MM.1S (cell line): Measurements from ENCODE around the gene DAB1.

Experiments
- DNase-seq: peaks from one replicate; pipeline ENCODE4 v3.0.0-alpha.2; 2015
- H2AFZ ChIP-seq: fragments of 300-600 bp; sonication (generic); 2 replicates; pipeline ENCODE4 v1.6.0; 2016; ENCODE audit warnings: antibody characterized with exemption, low read length
- H3F3A ChIP-seq: fragments of 300-600 bp; sonication (generic); 2 replicates; pipeline ENCODE4 v1.6.1; 2016; ENCODE audit warnings: mild to moderate bottlenecking, antibody characterized with exemption, low read length, moderate library complexity, mixed read lengths; ENCODE audit not compliant: insufficient read depth
- H3K27ac ChIP-seq: fragments of 300-600 bp; sonication (generic); 2 replicates; pipeline ENCODE4 v1.5.1; 2016; ENCODE audit warnings: mild to moderate bottlenecking, low read length
- H3K27me3 ChIP-seq: fragments of 300-600 bp; sonication (generic); replicated peaks from 2 replicates; pipeline ENCODE4 v1.6.0; 2016; ENCODE audit warnings: low read length; ENCODE audit not compliant: insufficient read depth
- H3K36me3 ChIP-seq: fragments of 300-600 bp; sonication (generic); replicated peaks from 2 replicates; pipeline ENCODE4 v1.6.1; 2016; ENCODE audit warnings: mild to moderate bottlenecking, low read length, mixed read lengths; ENCODE audit not compliant: insufficient read depth
- H3K4me1 ChIP-seq: fragments of 300-600 bp; sonication (generic); 2 replicates; pipeline ENCODE4 v1.6.1; 2016; ENCODE audit warnings: low read length, mixed read lengths
- H3K4me2 ChIP-seq: fragments of 300-600 bp; sonication (generic); 2 replicates; pipeline ENCODE4 v1.6.0; 2016; ENCODE audit warnings: low read depth, low read length
- H3K4me3 ChIP-seq: fragments of 300-600 bp; sonication (generic); 2 replicates; pipeline ENCODE4 v1.5.1; 2016; ENCODE audit warnings: low read length, mixed read lengths
- H3K79me2 ChIP-seq: fragments of 300-600 bp; sonication (generic); 2 replicates; pipeline ENCODE4 v1.6.1; 2016; ENCODE audit warnings: mixed run types, low read length, mixed read lengths
- H3K9ac ChIP-seq: fragments of 300-600 bp; sonication (generic); 2 replicates; pipeline ENCODE4 v1.6.1; 2016; ENCODE audit warnings: low read length, mixed read lengths
- H3K9me2 ChIP-seq: fragments of 300-600 bp; sonication (generic); replicated peaks from 2 replicates; pipeline ENCODE4 v1.6.1; 2016; ENCODE audit warnings: mild to moderate bottlenecking, low read length, mixed read lengths; ENCODE audit not compliant: insufficient read depth
- H3K9me3 ChIP-seq: fragments of 300-600 bp; sonication (generic); replicated peaks from 2 replicates; pipeline ENCODE4 v1.6.1; 2016; ENCODE audit warnings: mild to moderate bottlenecking, low read length, mixed read lengths; ENCODE audit not compliant: insufficient read depth
- H4K20me1 ChIP-seq: fragments of 300-600 bp; sonication (generic); 2 replicates; pipeline ENCODE4 v1.6.1; 2016; ENCODE audit warnings: mild to moderate bottlenecking, low read length, moderate library complexity, mixed read lengths; ENCODE audit not compliant: insufficient read depth
- EZH2 ChIP-seq: fragments of 300-600 bp; sonication (generic); optimal IDR thresholded peaks from 2 replicates; pipeline ENCODE3; 2017; ENCODE audit warnings: low read depth, mild to moderate bottlenecking, antibody characterized with exemption, low read length, mixed read lengths
- EZH2phosphoT487 ChIP-seq: fragments of 300-600 bp; sonication (generic); IDR thresholded peaks from 2 replicates; pipeline ENCODE4 v1.6.1; 2018; ENCODE audit warnings: antibody characterized with exemption, low read length
- TF ChIP-seq, protein P1 (sequence below): fragments of 300-600 bp; sonication (generic); IDR thresholded peaks from 2 replicates; pipeline ENCODE4 v1.5.1; 2016; ENCODE audit warnings: antibody characterized with exemption, low read length, mixed read lengths

The DAB1 gene

DNA sequence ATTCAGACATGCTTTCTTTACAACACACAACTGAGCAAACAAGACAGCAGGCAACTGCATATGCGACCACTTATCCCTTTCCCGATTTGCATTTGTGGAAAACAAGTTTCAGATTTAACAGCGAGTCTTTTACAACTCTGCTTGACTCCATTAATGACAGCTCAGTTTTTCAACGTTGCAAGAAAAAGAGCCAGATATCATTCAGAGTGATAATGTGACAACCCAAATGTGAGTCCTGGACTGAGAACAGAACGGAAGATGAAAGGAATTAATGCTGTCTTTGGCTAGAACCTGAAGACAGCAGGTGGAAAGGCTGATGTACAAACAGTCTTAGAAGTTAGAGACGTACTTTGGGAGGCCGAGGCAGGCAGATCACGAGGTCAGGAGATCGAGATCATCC is 375.0 kb downstream of the DAB1 start:
- no peak for DNase-seq
- no peaks in the 10 kb centered on the region for H4K20me1 ChIP-seq
- H3K4me1 ChIP-seq, result no peaks in the 10 kb centered on the region
- no peak overlapping the region for H3K4me3 ChIP-seq
- H3K9ac ChIP-seq, result no peak overlapping the region
- no peaks in the 10 kb centered on the region for H3K36me3 ChIP-seq
- H3K9me3 ChIP-seq, result no peaks in the 10 kb centered on the region
- no peak overlapping the region for H3K27ac ChIP-seq
- no peaks in the 10 kb centered on the region for H3F3A ChIP-seq
- H3K79me2 ChIP-seq, result no peaks in the 10 kb centered on the region
- no peak overlapping the region for H3K4me2 ChIP-seq
- no peak for TF ChIP-seq EZH2
- no peak for TF ChIP-seq EZH2phosphoT487
- TF ChIP-seq, protein P1, sequence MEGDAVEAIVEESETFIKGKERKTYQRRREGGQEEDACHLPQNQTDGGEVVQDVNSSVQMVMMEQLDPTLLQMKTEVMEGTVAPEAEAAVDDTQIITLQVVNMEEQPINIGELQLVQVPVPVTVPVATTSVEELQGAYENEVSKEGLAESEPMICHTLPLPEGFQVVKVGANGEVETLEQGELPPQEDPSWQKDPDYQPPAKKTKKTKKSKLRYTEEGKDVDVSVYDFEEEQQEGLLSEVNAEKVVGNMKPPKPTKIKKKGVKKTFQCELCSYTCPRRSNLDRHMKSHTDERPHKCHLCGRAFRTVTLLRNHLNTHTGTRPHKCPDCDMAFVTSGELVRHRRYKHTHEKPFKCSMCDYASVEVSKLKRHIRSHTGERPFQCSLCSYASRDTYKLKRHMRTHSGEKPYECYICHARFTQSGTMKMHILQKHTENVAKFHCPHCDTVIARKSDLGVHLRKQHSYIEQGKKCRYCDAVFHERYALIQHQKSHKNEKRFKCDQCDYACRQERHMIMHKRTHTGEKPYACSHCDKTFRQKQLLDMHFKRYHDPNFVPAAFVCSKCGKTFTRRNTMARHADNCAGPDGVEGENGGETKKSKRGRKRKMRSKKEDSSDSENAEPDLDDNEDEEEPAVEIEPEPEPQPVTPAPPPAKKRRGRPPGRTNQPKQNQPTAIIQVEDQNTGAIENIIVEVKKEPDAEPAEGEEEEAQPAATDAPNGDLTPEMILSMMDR, result no peak
- H3K27me3 ChIP-seq, result no peaks in the 10 kb centered on the region
- no peak overlapping the region for H2AFZ ChIP-seq
- H3K9me2 ChIP-seq, result no peaks in the 10 kb centered on the region

DNA sequence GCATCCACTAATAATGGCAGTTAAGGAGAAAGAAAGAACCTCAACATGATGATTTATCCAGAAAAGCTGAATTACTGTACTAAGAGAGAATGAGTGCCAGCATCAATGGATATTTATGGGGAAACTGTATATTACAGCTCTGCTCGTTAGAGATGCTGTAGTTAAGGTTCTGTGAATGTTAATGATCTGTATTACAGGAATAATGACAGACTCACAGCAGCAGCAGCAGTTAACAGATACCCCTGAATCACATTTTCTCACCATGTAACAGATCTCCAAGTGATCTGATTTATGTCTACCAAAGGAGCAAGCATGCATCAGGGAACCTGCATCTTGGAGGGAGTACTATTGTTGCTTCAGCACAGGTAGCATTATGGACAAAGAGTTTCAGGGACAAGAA is 377.4 kb downstream of the DAB1 start:
- H4K20me1 ChIP-seq, result no peaks in the 10 kb centered on the region
- H3K4me2 ChIP-seq, result no peak overlapping the region
- H3K79me2 ChIP-seq, result no peaks in the 10 kb centered on the region
- H3K4me3 ChIP-seq, result no peak overlapping the region
- no peak overlapping the region for H2AFZ ChIP-seq
- no peaks in the 10 kb centered on the region for H3F3A ChIP-seq
- H3K9me3 ChIP-seq, result no peaks in the 10 kb centered on the region
- no peak for DNase-seq
- H3K27ac ChIP-seq, result no peak overlapping the region
- no peaks in the 10 kb centered on the region for H3K36me3 ChIP-seq
- no peaks in the 10 kb centered on the region for H3K4me1 ChIP-seq
- TF ChIP-seq EZH2phosphoT487 (no peak), EZH2 (no peak)
- TF ChIP-seq, protein P1, result no peak
- no peaks in the 10 kb centered on the region for H3K9me2 ChIP-seq
- H3K27me3 ChIP-seq, result no peaks in the 10 kb centered on the region
- H3K9ac ChIP-seq, result no peak overlapping the region

DNA sequence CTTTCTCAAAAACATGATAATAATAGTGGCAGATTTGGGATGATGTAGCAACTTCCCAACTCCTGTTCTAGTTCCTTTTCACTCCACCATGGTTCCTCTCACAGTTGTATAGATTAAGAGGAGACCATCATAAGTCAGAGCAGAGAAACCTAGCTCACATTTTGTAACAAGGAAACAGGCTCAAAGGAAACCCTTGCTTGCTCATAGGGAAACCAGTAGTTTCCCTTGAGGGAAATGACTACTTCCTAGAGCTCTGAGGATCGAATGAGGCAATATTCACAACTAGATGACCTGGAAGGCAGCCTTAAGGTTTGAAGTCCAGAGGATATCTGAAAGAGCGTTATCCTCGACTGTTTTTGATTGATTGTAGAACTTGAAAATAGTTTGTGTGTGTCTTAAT is 382.0 kb downstream of the DAB1 start:
- H3K9ac ChIP-seq, result no peak overlapping the region
- no peaks in the 10 kb centered on the region for H3F3A ChIP-seq
- no peaks in the 10 kb centered on the region for H3K27me3 ChIP-seq
- H3K9me2 ChIP-seq, result no peaks in the 10 kb centered on the region
- no peak for DNase-seq
- H3K4me3 ChIP-seq, result no peak overlapping the region
- TF ChIP-seq, protein P1, result no peak
- no peak for TF ChIP-seq EZH2
- TF ChIP-seq EZH2phosphoT487, result no peak
- no peaks in the 10 kb centered on the region for H3K79me2 ChIP-seq
- no peaks in the 10 kb centered on the region for H3K4me1 ChIP-seq
- H3K27ac ChIP-seq, result no peak overlapping the region
- no peak overlapping the region for H2AFZ ChIP-seq
- no peaks in the 10 kb centered on the region for H3K9me3 ChIP-seq
- no peak overlapping the region for H3K4me2 ChIP-seq
- no peaks in the 10 kb centered on the region for H3K36me3 ChIP-seq
- no peaks in the 10 kb centered on the region for H4K20me1 ChIP-seq

DNA sequence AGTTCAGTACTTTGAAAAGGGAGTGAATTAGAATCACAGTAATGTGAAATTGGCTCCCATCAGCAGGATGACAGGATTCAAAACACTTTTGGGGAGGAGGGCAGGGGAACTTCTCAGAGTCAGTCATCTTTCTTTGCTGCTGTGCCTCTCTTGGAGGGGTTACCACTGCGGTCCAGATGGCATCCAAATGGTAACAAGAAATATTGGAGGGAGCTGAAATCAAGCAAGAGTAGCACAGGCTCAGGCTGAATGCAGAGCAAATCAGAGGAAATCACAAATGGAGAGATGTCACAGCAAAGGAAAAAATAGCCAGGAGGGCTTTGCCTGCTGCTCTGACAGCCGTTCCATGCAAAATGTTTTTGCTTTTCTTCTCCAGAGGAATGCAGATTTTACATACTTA is 383.0 kb downstream of the DAB1 start:
- no peaks in the 10 kb centered on the region for H3K79me2 ChIP-seq
- DNase-seq, result no peak
- no peak overlapping the region for H3K9ac ChIP-seq
- no peaks in the 10 kb centered on the region for H4K20me1 ChIP-seq
- H3K27ac ChIP-seq, result no peak overlapping the region
- H3K4me3 ChIP-seq, result no peak overlapping the region
- TF ChIP-seq, protein P1, result no peak
- TF ChIP-seq EZH2phosphoT487, result no peak
- no peak for TF ChIP-seq EZH2
- H3K4me1 ChIP-seq, result no peaks in the 10 kb centered on the region
- no peaks in the 10 kb centered on the region for H3K9me3 ChIP-seq
- no peaks in the 10 kb centered on the region for H3K9me2 ChIP-seq
- no peaks in the 10 kb centered on the region for H3K36me3 ChIP-seq
- no peaks in the 10 kb centered on the region for H3K27me3 ChIP-seq
- no peak overlapping the region for H3K4me2 ChIP-seq
- no peaks in the 10 kb centered on the region for H3F3A ChIP-seq
- no peak overlapping the region for H2AFZ ChIP-seq
